Stomach smooth muscle (tissue), 2 donors: ENCODE measurements around the gene BACH1.

Experiments used
- H3K27ac ChIP-seq: one replicate; pipeline ENCODE4 v1.7.0; 2013; ENCODE audit warnings: mild to moderate bottlenecking, low read length, inconsistent platforms
- H3K27me3 ChIP-seq, 2 donors: one replicate each; pipeline ENCODE4 v1.7.0; 2013; ENCODE audit warnings: low read length in 2 of 2; ENCODE audit not compliant: insufficient read depth in 2 of 2, control insufficient read depth in 1 of 2
- H3K36me3 ChIP-seq, 2 donors: one replicate each; pipeline ENCODE4 v1.7.0; 2013; ENCODE audit warnings: low read length in 2 of 2; ENCODE audit not compliant: control insufficient read depth in 2 of 2, insufficient read depth in 2 of 2
- H3K4me1 ChIP-seq: one replicate; pipeline ENCODE4 v1.7.0; 2013; ENCODE audit warnings: low read length; ENCODE audit not compliant: control insufficient read depth, insufficient read depth
- H3K4me3 ChIP-seq, 2 donors: one replicate each; pipeline ENCODE4 v1.7.0; 2013; ENCODE audit warnings: low read length in 2 of 2
- H3K9ac ChIP-seq, 2 donors: one replicate each; pipeline ENCODE4 v1.7.0; 2013; ENCODE audit warnings: low read length in 2 of 2, mild to moderate bottlenecking in 1 of 2
- H3K9me3 ChIP-seq, 2 donors: one replicate each; pipeline ENCODE4 v1.7.0; 2013; ENCODE audit warnings: low read length in 2 of 2; ENCODE audit not compliant: control insufficient read depth in 2 of 2
- donor health status: healthy.
- donor health status: Pancreatic carcinoma.

Gene BACH1

DNA sequence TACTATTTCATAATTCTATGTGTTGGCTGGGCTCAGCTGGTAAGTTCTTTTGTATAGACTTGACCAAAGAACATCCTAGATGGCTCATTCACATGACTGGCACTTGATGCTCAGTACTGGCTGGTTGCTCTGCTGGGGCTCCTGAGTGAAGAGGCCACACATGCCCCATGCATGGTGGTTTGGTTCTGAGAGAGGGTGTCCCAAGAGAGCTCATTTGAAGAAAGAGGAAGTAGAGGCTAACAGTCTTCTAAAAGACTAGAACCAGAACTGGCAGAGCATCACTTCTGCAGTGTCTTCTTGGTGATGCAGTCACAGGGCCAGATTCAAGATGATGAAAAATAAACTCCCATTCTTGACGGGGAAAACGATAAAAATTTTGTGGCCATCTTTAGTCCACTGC lies 5.2 kb upstream of the BACH1 start:
- Histone ChIP-seq H3K9me3 (no peaks in the 10 kb centered on the region), H3K9ac (no peak overlapping the region), H3K4me1 (peaks cover 5% of the 10 kb centered on the region), H3K27ac (no peak overlapping the region), H3K27me3 (no peaks in the 10 kb centered on the region), H3K4me3 (no peak overlapping the region), H3K36me3 (no peaks in the 10 kb centered on the region)

DNA sequence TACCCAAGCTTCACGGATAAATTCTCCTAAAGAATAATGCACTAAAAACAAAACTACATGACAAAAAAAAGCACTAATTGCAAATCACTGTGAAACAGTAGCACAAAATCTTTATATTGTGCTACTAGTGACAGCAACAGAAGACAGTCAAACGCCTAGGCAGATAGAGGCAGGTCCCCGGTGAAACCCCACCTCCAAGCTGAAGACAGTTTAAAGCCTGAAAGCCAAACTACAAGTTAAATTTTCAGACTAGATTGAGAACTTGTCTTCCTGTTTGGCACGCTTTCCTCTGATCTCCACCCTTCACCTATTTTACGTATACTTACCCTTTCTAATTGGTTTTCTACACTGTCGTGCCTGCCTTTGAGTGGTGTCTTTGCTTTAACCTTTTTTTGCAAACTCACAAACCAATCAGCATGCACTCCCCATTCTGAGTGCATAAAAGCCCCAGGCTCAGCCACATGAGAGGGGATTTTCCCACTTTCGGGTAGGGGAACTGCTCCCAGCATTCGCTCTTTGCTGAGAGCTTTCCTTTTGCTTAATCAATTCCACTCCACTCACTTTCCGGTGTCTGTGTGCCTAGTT lies 3.6 kb upstream of the BACH1 start:
- Histone ChIP-seq H3K4me3 (no peak overlapping the region), H3K4me1 (peaks cover 9% of the 10 kb centered on the region), H3K9ac (no peak overlapping the region), H3K27me3 (no peaks in the 10 kb centered on the region), H3K36me3 (no peaks in the 10 kb centered on the region), H3K9me3 (no peaks in the 10 kb centered on the region), H3K27ac (no peak overlapping the region)

DNA sequence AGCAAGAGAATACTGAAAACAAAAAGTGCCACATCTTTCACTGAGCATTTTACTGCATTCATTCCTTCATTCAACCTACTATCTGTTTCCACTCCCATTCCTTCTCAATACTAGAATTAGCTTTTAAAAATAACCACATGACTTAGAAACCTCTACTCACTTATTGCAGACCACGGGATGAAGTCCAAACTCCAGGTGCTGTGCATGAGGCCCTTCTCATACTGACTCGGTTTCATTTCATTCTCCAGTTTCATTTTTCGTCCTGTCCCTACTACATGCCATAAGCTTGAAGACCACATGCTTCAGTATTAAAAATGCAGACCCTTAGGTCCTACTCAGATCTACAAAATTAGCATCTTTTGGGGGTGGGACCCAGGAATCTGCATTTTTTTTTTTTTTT lies 2.3 kb upstream of the BACH1 start:
- Histone ChIP-seq H3K4me1 (peaks cover 16% of the 10 kb centered on the region), H3K27ac (no peak overlapping the region), H3K27me3 (no peaks in the 10 kb centered on the region), H3K9ac (no peak overlapping the region), H3K4me3 (no peak overlapping the region), H3K9me3 (no peaks in the 10 kb centered on the region), H3K36me3 (no peaks in the 10 kb centered on the region)

DNA sequence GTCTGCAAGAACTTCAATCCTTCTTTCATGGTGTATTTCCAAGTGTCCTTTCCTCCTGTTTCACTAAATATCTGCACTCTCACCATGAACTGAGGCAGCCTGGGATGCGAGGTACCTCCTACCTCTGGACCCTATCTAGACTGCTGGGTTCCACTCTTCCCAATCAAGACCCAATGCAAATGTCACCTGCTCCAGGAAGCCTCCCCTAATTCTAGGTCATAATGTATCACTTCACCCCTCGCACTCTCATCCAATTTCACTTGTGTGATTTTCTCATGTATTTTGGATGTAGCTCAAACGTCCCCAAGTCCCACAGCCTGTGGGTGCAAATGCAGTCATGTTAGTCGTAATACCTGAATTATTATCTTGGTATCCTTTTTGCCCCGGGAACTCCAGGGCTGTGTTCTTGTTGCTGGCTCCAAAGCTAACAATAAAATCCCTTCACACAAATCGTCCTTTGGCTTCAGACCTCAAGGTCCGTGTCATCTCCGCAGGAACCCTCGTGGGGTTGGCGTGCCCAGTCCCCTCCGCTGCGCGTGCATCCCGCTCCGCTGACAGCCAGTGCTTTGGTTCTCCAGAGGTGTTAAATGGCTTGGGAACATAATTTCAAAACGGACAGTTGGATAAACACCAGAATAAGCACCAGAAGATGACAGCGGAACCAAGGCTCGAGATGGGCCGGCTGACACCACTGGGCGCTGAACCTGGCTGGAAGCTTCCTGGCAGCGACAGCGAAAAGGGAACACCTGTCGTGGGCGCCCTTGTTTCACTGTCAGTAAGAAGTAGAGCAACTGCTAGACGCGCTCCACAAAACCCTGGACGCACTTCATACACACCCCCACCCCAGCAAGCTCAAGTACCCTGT lies 1.0 kb upstream of the BACH1 start:
- no peak overlapping the region for H3K27ac ChIP-seq
- H3K4me1 ChIP-seq, result peaks cover 24% of the 10 kb centered on the region
- H3K9ac ChIP-seq, result no peak overlapping the region

DNA sequence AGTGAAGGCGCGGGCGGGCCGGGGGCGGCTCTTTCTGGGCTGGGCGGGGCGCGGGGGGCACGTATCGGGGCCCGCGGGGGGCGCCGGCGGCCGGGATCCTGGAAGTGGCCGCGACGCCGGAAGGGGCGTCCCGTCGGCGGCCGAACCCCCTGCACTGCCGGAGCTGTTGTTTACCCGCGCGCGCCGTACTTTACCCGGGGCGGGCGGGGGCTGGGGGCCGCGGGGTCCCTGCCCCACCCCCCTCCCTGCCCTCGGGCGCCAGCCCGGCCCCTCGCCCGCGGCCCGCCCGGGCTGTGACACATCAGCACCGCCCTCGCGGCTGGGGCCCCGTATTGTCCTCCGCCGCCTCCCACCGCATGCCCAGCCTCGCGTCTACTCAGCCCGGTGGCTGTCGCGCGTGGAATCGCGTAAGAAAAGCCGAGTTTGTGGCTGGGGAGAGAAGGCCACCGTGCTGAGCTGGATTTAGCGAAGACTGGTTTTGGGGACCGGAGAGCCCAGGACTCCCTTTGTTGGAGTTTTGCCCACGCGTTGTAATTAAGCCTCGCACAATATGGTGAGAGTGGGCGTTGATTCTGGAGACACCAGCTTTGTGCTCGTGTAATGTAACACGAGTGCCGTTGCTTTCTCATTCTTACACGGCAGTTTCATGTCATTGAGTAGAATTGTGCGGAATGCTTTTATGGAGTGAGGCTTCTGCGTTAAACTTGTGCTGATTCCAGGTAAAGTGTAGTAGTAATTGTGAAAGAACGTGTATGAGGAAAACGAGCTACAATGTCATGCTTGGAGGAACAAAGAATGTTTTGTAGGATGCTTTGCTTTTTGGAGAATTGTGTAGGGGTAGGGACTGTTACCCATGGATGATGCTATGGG lies 559 bp downstream of the BACH1 start:
- Histone ChIP-seq H3K4me1 (peaks cover 29% of the 10 kb centered on the region), H3K9ac (peak overlapping the region; percentile 83 to 84), H3K9me3 (no peaks in the 10 kb centered on the region), H3K27ac (peak overlapping the region; percentile 25), H3K36me3 (no peaks in the 10 kb centered on the region), H3K27me3 (no peaks in the 10 kb centered on the region), H3K4me3 (peak overlapping the region; percentile 95 to 97)

More for the DNA sequence above, 1.0 kb upstream of the BACH1 start:
- H3K27me3 ChIP-seq, result no peaks in the 10 kb centered on the region
- H3K9me3 ChIP-seq, result no peaks in the 10 kb centered on the region
- peak overlapping the region; percentile 56 to 97 for H3K4me3 ChIP-seq
- no peaks in the 10 kb centered on the region for H3K36me3 ChIP-seq

DNA sequence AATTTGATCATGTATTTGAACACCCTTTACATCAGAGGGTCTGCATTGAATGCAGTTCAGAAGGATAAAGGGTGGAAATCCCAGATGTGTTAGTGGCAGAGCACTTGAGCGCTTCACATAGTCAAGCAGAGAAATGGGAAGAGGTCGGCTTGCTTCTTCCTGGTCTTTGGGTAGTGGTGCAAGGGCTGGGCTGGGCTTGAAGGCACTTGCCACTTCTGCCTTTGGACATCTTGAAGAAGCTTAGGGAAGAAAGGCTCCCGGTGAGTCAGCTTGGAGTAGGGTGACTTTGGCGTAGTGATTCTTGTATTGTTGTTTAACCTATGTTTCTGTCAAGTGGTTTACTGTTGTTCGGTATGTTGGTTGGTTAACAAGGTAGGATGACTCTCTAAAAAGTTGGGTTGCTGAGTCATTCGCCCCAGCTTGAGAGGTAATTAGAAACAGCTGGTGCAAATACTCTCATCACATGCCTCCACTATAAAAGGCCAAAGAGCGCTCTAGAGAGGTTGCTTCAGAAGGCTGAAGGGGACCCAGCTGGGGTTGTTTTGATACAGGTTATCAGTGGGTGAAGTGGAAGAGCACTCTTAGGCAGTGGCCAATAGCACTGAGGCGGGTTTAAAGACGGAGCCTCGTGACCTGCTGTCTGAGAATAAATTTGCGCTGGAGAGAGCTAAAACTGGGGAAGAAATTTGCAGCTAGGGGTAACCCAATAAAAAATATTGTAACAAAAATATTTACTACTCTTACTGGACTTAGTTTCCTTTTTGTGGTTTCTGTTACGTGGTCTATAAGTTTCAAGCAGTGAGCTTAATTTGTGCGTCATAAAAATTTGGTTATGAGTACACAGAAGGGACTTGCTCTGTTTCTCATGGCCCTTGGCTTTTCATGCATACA lies 1.4 kb downstream of the BACH1 start:
- H3K9me3 ChIP-seq, result no peaks in the 10 kb centered on the region
- H3K36me3 ChIP-seq, result no peaks in the 10 kb centered on the region
- H3K9ac ChIP-seq, result peak overlapping the region; percentile 83 to 84
- H3K4me1 ChIP-seq, result peaks cover 33% of the 10 kb centered on the region
- H3K27me3 ChIP-seq, result no peaks in the 10 kb centered on the region
- H3K27ac ChIP-seq, result peak overlapping the region; percentile 25
- peak overlapping the region; percentile 95 to 97 for H3K4me3 ChIP-seq

DNA sequence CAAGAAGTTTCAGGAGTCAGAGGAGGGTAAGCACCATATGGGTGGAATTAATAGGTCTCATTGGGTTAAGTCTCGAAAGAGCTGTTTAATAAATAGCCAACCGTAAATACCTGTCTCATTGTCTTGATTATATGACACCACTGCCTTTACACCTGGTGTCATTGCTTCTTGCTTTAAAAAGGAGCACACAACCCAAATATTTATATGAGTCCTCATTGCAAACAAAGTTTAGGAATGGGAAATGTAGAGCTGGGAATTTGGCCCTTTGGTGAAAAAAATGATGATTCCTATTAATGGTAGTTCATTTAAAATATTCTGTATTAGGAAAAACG lies 2.1 kb downstream of the BACH1 start:
- peak overlapping the region; percentile 6 to 83 for H3K9ac ChIP-seq
- H3K27ac ChIP-seq, result peak overlapping the region; percentile 25
- H3K27me3 ChIP-seq, result no peaks in the 10 kb centered on the region
- peaks cover 39% of the 10 kb centered on the region for H3K4me1 ChIP-seq
- peak overlapping the region; percentile 95 to 97 for H3K4me3 ChIP-seq
- no peaks in the 10 kb centered on the region for H3K9me3 ChIP-seq
- no peaks in the 10 kb centered on the region for H3K36me3 ChIP-seq

DNA sequence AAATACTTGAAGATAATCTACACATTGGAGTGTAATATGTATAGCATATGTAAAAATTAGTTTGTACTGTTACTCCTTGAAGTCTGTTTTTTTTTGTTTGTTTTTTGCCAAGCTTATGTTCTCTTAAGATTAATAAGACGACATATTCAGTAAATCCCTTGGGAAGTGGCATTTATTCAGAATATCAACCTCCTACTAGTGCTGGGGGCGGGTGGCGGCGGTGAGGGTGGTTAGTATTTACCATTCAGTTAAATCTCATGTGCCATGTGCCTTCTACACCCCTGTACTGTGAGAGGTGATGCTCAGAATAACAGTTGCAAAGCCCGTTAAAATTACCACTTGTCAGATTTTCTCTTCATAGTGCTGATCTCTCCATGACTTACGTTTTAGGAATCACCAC lies 3.0 kb downstream of the BACH1 start:
- Histone ChIP-seq H3K4me3 (peak overlapping the region; percentile 41 to 95), H3K27ac (peak overlapping the region; percentile 1), H3K36me3 (no peaks in the 10 kb centered on the region), H3K9me3 (no peaks in the 10 kb centered on the region), H3K4me1 (peaks cover 46% of the 10 kb centered on the region), H3K27me3 (no peaks in the 10 kb centered on the region), H3K9ac (peak overlapping the region in 1 of 2 donors; percentile 39)

DNA sequence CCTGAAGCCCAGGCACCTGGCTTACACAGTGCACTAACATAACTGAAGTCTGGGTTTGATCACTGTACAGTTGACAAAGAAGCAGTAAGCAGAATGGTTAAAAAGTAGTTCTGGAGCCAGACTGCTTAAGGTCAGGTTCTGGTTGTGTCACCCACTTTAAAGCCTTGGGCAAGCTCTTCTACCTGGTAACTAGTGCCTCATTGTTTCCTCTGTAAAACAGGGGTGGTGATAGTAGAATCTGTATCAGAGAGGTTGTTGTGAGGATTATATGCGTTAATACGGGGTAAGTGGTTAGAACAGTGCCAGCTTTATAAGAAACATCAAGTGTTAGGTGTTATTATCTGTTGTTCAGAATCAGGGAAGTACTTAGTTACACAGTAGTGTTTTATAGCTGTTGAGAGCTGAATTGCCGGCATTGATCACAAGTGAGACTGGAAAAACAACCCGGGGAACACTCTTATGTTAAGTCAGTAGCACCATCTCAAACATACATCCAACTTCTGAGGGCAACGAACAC lies 3.7 kb downstream of the BACH1 start:
- H3K9ac ChIP-seq, result peak overlapping the region; percentile 38 to 39
- H3K4me3 ChIP-seq, result peak overlapping the region; percentile 41 to 95
- peaks cover 47% of the 10 kb centered on the region for H3K4me1 ChIP-seq
- H3K9me3 ChIP-seq, result no peaks in the 10 kb centered on the region
- no peaks in the 10 kb centered on the region for H3K36me3 ChIP-seq
- H3K27me3 ChIP-seq, result no peaks in the 10 kb centered on the region
- H3K27ac ChIP-seq, result peak overlapping the region; percentile 82

DNA sequence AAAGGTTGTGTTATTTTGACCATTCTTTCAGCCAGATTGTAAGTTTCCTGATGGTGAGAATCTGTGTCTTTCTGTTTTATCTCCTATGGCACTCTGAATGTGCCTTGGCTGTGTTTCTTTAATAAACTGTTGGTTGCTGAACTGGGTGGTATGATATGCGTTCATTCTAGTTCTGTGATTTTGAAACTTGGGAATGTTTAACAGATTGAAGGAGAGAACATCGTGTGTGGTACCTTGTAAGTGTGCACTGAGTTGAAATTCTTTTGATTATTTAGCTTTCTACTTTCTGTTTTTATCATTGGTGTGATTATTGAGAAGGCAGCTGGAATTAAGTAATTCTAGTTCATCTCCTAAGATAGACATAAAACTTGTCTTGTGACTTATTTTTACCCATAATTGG lies 4.6 kb downstream of the BACH1 start:
- H3K36me3 ChIP-seq, result no peaks in the 10 kb centered on the region
- peak overlapping the region in 1 of 2 donors; percentile 50 for H3K4me3 ChIP-seq
- peaks cover 47% of the 10 kb centered on the region for H3K4me1 ChIP-seq
- H3K27ac ChIP-seq, result peak overlapping the region; percentile 82
- H3K9me3 ChIP-seq, result no peaks in the 10 kb centered on the region
- no peaks in the 10 kb centered on the region for H3K27me3 ChIP-seq
- H3K9ac ChIP-seq, result peak overlapping the region in 1 of 2 donors; percentile 39
